ENCODE data around the gene RAB36.

- no peak for TF ChIP-seq CTCF (IDR thresholded peaks at IDR 0.05)
- no peak for TF ChIP-seq POLR2A (IDR thresholded peaks at IDR 0.05)
These were observed 66.3 kb downstream of the RAB36 start for GRCh38 chr22:23211622-23212021.

Data from lower leg skin (tissue), 3 donors.